HTR-8/SVneo (cell line): ENCODE data around the gene KLC1.

Source experiments
- DNase-seq: peaks from one replicate; pipeline ENCODE4 v3.0.0; 2011; ENCODE audit warnings: low spot score, mixed read lengths; ENCODE audit not compliant: insufficient read length
- FAIRE-seq: peaks from 2 replicates; lab custom pipeline; 2011; peaks lifted over from hg19 to GRCh38; lab: Jason Lieb, UNC

The KLC1 gene

GRCh38 chr14:103714063-103714724 is 85.2 kb downstream of the KLC1 start:
- DNase-seq (no peak), FAIRE-seq (no peak)

GRCh38 chr14:103715052-103716000 is 86.3 kb downstream of the KLC1 start, which contains the start of the genes XRCC3 and ZFYVE21:
Gene XRCC3 (minus strand): TSS chr14:103715451. CDS start chr14:103711087, 4,364 bp downstream.
Gene ZFYVE21 (plus strand): TSS chr14:103715810. CDS start chr14:103715842, 32 bp downstream.
- DNase-seq = peak; percentile 100

GRCh38 chr14:103716091-103716801 is 87.2 kb downstream of the KLC1 start:
- peak; percentile 31 for DNase-seq
- no peak for FAIRE-seq

More at GRCh38 chr14:103715052-103716000, 86.3 kb downstream of the KLC1 start, which contains the start of the genes XRCC3 and ZFYVE21:
- peak; percentile 99 for FAIRE-seq

- FAIRE-seq = no peak
These were observed 87.9 kb downstream of the KLC1 start for GRCh38 chr14:103716899-103717411.

GRCh38 chr14:103718572-103718971 is 89.6 kb downstream of the KLC1 start:
- DNase-seq (no peak), FAIRE-seq (no peak)

More at GRCh38 chr14:103716899-103717411, 87.9 kb downstream of the KLC1 start:
- DNase-seq = no peak

- DNase-seq (no peak), FAIRE-seq (no peak)
These were observed 90.7 kb downstream of the KLC1 start for GRCh38 chr14:103719751-103720150.

- no peak for DNase-seq
- no peak for FAIRE-seq
These were observed 92.5 kb downstream of the KLC1 start for GRCh38 chr14:103721334-103722120.

- no peak for FAIRE-seq
- no peak for DNase-seq
These were observed 94.7 kb downstream of the KLC1 start for GRCh38 chr14:103723748-103724081.

- FAIRE-seq (no peak), DNase-seq (no peak)
These were observed 95.1 kb downstream of the KLC1 start for GRCh38 chr14:103724116-103724515.

GRCh38 chr14:103725001-103725682 is 96.1 kb downstream of the KLC1 start:
- no peak for DNase-seq
- no peak for FAIRE-seq

GRCh38 chr14:103725739-103726395 is 96.9 kb downstream of the KLC1 start:
- FAIRE-seq = no peak
- DNase-seq = no peak

GRCh38 chr14:103726474-103726873 is 97.5 kb downstream of the KLC1 start:
- FAIRE-seq (no peak), DNase-seq (no peak)

- no peak for FAIRE-seq
- no peak for DNase-seq
These were observed 98.4 kb downstream of the KLC1 start for GRCh38 chr14:103727313-103727980.

GRCh38 chr14:103728141-103728540 is 99.1 kb downstream of the KLC1 start:
- FAIRE-seq (no peak), DNase-seq (no peak)

GRCh38 chr14:103728721-103729120 is 99.7 kb downstream of the KLC1 start:
- DNase-seq (no peak), FAIRE-seq (no peak)

GRCh38 chr14:103729496-103730448 is 100.8 kb downstream of the KLC1 start:
- FAIRE-seq = no peak
- DNase-seq = no peak
